HG03045 (cell line): Measurements from ENCODE around the gene RNASE12.

Source experiments
- ATAC-seq: cut with Tn5 transposase; IDR thresholded peaks from one replicate; pipeline ENCODE4 v1.9.1; 2021; ENCODE audit warnings: mild to moderate bottlenecking, moderate library complexity; ENCODE audit not compliant: unreplicated experiment

RNASE12 gene

DNA sequence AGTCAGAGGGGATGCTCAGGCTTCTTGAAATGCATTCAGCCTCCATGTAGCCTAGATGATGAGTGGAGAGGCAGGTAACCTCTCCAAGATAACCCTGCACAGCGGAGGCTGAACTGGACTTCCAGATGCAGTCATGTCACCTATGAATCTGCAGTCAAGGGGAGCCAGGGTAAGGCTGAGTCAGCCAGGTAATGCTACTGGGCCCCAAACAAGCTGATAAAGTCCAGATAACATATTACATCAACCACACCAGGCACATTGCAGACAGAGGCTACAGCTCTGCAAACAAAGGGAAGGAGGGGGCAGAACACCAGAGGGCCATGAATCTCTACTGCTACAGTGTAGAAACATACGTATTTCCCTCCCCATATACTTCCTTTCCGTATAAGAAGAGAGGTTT, 44.3 kb downstream of the RNASE12 start:
- ATAC-seq = no peak
